ENCODE data around the gene MPPE1.

- no peak for TF ChIP-seq GATA3 (IDR thresholded peaks at IDR 0.05; ENCODE audit: low read depth, low read length)
- TF ChIP-seq GATA2 (IDR thresholded peaks at IDR 0.05; ENCODE audit: low read depth, low read length), result no peak
These were observed 2.5 kb downstream of the MPPE1 start for GRCh38 chr18:11905613-11906012.

Data from SH-SY5Y (cell line).